ENCODE results near the gene MFSD11.
A peak's percentile ranks its signal among the peaks of the same experiment; 100 is the strongest.
"Not testable (repeated sequence)": the region's sequence is repeated elsewhere in the genome, so short reads cannot be mapped to it uniquely, and the experiment has no call there.

Gene MFSD11

DNA sequence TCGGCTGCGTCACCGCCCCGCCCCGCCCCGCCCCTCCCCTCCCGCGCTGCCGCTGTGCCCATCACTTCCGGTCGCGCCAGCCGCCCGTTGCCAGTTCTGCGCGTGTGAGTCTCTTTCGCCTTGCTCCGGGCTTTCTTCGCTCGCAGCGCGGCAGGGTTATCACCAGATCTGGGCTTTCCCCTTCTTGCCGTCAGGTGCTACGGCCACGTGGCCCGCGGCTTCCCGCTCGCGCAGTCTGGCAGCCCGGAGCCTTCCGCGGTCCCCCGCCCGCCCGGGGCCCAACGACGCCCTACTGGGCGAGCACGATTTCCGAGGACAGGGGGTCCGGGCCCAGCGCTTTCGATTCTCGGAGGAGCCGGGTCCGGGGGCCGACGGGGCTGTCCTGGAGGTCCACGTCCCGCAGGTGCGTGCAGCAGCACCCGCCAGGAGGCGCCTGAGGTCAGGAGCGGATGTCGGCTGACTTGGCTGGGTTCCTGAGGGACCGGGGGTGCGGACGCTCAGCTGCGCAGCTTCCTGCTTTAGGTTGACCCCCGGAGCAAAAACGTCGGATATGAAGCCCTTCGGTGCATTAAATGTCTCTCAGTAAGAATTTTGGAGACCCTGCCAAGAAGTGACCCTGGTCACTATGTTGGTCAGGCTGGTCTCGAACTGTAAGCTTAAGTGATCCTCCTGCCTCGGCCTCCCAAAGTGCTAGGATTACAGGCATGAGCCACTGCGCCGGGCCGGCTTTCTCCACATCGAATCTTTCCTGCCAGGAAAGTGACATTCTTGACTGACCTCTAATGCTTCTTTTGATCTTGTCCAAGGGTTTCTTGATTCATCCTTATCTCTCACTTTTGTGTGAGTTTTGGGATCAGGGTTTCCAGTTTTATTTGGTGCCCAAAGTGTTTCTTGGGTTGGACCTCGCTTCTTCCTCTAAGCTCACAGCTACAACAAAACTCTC, 10.9 kb upstream of the MFSD11 start, which contains the start of gene METTL23:
TSS of gene METTL23 (plus strand) at position 64 of the 943 bp plus-strand sequence. CDS start 2,872 bp downstream, outside the sequence.
- peak; percentile 58 for DNase-seq

DNA sequence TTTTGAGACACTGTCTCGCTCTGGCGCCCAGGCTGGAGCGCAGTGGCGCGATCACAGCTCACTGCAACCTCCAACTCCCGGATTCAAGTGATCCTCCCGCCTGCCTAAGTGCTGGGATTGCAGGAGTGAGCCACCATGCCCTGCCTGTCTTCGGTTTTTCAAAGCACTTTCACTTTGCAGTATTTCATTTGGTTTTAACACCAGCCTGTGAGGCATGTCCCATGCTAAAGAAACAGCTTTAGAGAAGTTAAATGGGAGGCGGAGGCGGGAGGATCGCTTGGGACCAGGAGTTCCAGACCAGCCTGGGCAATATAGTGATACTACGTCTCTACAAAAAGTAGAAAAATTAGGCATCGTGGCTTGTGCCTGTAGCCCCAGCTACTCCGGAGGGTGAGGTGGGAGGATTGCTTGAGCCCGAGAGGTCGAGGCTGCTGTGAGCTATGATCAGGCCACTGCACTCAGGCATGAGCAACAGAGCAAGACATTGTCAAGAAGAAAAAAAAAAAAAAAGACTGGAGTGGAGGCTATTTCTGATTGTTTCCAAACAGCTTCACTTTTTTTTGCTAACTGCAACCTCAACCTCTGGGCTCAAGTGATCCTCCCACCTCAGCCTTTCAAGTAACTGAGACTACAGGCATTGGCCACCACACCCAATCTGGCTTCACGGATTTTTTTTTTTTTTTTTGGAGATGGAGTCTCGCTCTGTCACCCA, 10.0 kb upstream of the MFSD11 start:
- DNase-seq, result no peak

DNA sequence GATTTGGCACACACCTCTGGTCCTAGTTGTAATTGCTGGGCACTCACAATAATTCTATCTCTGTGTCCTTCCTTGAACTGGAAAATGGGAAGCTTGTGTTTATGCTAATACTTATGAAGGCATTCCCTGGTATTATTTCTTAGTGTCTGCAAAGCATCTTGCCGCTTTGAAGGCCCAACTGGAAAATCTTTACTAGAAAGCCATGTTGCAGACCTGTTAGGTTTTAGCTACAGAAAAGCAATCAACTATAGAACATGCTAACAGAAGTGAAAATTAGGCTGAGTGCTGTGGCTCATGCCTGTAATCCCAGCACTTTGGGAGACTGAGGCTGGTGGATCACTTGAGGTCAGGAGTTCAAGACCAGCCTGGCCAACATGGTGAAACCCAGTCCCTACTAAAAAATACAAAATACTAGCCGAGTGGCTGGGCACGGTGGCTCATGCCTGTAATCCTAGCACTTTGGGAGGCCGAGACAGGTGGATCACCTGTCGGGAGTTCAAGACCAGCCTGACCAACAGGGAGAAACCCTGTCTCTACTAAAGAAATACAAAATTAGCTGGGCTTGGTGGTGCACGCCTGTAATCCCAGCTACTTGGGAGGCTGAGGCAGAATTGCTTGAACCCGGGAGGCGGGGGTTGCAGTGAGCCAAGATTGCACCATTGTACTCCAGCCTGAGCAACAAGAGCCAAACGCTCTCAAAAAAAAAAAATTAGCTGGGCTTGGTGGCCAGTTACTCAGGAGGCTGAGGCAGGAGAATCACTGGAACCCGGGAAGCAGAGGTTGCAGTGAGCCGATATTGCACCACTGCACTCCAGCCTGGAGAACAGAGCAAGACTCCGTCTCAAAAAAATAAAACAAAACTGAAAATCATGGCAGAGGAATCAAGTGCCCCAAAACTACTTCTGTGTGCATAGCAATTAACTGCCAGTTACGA, 5.9 kb upstream of the MFSD11 start:
- DNase-seq, result not testable (repeated sequence)

DNA sequence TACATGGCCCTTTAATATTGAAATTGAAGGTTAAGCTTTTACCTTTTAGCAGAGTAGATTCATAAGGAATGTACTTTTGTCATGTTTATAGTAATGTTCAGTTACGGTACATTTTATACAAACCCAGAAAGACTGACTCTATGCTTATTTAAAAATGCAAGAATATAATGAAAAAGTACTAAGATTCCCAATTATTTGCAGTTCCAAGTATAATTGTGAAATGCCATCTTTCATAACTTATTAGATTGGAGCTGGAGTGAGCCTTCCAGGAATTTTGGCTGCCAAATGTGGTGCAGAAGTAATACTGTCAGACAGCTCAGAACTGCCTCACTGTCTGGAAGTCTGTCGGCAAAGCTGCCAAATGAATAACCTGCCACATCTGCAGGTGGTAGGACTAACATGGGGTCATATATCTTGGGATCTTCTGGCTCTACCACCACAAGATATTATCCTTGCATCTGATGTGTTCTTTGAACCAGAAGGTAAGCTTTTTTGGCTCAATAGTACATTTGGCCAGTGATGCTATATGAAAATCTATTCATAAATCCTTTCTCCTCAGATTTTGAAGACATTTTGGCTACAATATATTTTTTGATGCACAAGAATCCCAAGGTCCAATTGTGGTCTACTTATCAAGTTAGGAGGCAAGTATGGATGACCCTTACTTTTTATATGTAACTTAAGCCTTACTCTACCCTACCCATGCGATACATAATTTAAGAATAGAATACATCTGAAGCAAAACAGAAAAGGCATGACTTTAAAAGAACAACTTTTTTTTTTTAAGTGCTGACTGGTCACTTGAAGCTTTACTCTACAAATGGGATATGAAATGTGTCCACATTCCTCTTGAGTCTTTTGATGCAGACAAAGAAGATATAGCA, 4.9 kb upstream of the MFSD11 start:
- DNase-seq, result no peak

DNA sequence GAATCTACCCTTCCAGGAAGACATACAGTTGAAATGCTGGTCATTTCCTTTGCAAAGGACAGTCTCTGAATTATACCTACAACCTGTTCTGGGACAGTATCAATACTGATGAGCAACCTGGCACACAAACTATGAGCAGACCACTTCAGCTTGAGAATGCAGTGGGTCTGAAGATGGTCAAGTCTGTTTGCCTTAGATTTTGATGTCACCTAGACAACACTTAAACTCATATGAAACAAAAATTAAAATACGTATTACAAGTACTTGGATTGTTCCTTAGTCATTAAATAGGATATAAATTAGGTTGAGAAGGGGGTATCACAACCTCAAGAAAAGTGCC, 4.3 kb upstream of the MFSD11 start:
- DNase-seq, result no peak

DNA sequence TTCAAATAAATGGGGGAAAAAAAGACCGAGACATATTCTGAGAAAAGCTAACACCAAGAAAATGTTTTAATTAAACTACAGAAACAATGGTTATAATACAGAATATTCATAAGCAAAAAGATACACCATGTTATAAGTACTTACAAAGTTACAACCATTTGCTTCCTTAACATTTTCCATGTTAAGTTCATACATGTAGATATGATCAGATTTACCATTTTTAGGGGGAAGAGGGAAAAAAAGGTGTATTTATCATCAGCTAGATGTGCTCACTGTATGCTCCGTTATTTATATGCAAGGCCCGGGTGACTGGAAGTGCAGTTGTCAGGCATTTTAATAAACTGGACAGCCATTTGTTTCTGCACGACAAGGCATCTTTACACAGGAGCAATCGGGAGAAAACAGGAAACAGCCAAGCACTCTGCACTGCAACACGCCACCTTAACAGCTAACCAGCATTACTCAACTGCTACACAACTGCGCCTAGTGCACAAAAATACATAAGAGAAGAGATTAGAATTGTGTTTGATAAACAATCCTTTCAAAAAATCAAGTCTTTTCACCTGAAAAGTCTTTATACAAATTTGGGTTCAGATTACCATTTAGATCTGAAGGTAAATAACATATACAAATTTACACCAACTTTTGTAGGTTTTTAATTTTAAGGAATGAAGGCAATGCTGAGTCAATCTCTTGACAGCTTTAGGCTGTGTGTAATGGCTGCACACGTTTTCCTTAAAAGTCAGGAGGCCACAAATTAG, 3.7 kb upstream of the MFSD11 start:
- no peak for DNase-seq

DNA sequence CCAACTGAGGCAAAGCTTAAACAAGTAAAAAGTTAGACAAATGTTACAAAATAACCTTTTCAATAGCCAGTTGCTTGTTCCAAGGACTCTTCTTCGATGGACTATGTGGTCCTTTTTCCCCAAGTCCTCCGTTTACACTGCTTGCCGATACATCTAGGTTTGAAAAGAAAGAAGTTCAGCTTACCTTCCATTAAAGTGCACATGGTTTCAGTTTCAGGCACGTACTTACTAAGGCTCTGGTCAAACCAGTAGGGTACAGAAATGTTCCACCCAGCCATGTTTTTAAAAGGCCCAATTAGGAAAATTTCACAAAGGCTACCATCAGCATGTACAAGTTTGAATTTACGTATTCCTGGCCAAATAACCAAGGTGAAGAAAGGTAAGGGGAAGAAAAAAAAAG, 2.9 kb upstream of the MFSD11 start:
- no peak for DNase-seq

DNA sequence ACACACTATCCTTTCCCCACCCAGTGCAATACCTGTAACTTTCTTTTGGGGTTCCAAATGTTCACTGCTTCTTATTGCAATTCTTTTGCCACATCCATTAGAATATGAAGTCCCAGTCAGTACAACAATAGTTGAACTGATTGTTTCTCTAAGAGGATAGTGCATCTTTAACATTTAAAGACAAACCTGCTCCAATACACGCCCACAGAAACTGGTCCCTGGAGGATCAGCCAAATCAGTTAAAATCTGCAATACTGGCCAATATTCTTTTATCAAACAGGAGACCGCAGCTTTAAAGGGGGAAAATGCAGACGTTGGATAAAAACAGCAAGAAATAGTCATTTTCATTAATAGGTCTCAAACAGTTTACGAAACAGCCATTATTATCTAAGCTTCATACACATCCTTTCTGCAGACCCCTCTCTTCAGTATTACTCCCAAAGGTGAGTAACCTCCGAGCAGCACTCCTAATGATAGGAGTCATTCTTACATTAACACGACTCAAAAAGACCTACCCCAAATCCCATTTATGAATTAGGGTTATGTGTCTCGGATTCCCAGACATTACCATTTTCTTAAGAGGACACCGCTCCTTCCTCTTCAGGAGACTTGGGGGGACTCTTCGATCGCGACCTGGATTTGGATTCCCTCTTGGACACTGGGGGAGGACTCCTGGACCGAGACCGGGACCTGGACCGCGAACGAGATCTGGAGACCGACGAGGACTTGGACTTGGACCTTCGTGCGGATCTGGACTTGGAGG, 2.2 kb upstream of the MFSD11 start:
- DNase-seq, result no peak

DNA sequence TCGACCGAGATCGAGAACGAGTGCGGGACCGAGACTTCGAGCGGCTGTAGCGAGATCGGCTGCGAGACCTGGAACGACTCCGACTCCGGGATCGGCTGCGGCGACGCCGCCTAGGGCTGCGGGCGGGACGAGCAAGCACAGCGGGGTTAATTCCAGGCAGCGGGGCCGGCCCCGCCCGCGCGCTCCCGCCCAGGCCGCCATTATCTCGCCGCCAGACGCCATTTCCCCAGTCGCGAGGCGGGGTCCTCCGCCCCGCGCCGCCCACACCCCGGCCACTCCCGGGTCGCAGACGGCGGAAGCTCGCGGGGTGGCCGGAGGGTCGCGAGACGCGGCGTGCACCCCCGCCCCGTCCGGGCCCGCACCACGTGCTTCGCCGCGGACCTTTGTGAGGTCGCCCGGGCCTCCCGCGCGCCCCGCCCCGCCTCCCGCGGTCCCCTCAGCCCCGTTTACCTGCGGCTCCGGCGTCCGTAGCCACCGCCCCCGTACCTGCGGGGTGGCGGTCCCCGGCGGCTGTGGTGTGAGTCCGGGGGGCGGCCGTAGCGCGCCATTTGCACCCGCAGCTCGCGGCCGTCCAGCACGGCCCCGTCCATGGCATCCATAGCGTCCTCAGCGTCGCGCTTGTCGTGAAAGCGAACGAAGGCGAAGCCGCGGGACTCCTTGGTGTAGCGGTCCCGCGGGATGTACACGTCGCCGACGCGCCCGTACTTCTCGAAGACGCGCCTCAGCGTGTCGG, 1.4 kb upstream of the MFSD11 start:
- DNase-seq, result peak; percentile 43

DNA sequence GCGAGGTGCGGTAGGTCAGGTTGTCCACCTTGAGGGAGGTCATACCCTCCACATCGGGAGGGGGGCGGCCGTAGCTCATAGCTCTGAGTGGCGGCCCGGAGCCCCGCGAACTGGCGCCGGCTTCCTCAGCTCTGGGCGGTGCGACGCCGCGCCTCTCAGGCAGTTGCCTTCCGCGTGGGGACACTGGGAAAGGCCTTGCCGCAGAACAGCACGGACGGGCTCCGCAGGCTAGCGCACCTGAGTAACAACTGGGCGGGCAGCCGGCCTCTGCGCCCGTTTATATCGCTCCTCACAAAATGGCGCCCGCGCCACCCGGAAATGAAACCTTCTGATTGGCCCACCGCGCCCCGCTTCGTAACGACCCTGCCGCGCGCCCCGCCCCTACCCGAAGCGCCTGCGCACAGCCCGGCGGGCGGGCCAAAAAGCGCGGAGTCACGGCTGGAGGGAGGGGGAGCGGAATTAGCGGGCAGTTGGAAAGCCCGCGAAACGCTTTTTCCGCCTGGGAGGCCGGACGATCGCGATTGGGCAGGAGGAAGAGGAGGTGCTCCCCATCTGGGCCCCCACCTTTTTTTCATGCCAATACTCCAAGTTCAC, 740 bp upstream of the MFSD11 start, which contains the start of gene SRSF2:
TSS of gene SRSF2 (minus strand) at position 250 of the 594 bp plus-strand sequence. CDS start at position 79, 171 bp downstream.
- peak; percentile 98 for DNase-seq

DNA sequence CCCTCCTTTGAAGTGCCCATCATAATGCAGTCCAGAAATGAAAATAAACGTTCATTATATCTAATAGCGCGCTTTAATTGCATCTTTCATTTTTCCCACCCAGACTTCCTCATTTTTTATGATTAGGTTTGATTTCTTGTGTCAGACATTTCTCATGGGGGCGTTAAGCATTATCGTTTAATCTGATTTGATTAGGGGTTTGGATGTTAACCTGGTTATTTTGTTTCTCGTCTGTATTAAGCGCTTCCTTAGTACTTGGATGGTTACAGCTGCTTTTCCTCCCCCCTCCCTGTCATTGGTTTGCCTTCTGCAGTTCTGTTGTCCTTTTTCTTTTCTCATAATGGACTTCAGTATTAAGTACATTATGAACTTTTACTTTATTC, 540 bp downstream of the MFSD11 start:
- DNase-seq, result no peak

DNA sequence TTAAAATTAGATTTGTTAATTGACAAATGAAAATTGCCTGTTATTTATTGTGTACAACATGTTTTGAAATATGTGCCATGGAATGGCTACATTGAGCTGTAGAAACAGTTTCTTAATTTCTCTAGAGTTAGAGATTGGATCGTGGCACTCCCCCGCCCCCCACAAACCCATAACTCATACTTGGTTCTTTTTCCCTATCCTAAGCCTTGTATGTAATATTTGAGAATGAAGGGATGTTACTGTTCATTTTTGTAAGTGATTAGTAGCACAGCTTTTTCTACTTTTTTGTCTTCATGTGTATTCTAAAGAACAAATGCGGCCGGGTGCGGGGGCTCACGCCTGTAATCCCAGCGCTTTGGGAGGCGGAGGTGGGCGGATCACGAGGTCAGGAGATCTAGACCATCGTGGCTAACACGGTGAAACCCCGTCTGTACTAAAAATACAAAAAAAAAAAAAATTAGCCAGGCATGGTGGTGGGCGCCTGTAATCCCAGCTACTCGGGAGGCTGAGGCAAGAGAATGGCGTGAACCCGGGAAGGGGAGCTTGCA, 1.7 kb downstream of the MFSD11 start:
- not testable (repeated sequence) for DNase-seq

DNA sequence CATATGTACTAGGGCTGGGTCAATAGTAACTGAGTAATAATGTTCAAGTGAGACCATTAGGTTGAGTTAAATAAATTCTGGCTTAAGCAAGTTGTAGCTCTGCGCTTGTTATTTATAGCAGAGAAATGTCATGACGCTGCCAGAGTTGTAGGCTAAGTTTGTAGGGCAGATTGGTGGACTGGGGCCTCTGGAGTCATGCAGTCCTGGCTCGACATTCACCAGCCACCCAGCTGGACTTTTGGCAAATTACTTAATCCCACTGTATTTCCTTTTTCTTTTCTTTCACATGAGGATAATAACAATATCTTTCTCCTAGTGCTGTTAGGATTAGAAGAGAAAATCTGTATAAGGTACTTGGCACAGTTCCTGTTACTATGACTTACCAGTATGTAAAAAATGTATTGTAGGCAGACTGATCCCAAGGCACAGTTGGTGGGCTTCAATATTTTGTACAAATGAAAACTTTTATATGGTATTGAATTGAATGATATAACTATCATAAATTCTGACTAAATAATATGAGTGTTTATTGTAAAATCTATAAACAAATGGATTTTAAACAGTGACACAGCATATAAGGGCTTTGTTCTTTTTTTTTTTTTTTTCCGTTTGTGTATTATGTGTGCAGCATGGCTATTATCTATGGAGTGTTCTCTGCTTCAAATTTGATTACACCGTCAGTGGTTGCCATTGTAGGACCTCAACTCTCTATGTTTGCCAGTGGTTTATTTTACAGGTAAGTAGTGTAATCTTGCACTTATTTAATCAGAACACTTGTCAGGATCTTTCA, 2.6 kb downstream of the MFSD11 start:
- no peak for DNase-seq

DNA sequence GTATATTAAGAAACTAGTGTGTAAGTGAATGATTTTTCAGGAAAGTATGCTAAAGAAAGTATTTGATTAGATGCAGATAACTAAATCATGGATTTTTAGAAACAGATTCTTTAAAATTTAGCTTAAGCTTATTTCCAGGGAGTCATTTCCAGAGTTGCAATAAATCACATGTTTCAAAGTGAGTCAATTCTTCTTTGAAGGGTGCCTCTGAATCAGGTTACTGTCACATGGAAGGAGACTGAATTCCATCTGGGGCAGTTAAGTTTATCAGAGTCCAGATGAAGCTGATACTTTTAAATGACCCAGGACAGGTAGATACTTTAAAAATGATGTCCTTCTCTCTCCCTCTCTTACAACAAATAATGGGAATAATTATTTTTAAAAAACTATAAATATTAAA, 5.0 kb downstream of the MFSD11 start:
- no peak for DNase-seq

DNA sequence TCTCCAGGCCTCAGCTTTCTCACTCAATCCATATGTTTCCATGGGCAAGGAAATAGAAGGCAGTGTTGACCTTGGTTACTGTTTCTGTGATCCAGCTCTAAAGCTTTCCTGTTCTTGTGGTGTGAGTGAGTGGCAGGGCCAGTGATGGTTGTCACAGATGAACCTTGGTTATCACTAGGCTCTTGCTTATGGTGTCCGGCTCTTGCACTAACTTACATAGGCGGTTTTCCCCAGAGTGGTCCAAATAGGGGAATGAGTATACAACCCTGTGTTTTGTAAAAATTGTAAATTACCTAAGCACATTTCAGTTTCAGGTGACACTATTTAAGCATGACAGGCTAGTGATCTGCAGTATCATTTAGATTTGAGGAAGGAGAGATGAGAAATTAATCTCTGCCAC, 6.8 kb downstream of the MFSD11 start:
- DNase-seq, result no peak

DNA sequence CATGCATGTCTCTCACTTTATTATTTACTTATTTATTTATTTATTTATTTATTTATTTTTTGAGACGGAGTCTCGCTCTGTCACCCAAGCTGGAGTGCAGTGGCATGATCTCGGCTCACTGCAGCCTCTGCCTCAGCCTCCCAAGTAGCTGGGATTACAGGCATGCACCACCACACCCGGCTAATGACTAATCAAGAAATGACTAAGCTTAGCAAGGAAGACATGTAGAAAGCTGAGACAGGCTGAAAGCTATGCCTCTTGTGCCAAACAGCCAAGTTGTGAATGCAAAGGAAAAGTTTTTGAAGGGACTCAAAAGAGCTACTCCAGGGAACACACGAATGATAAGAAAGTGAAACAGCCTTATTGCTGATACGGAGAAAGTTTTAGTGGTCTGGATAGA, 7.9 kb downstream of the MFSD11 start:
- DNase-seq, result not testable (repeated sequence)

DNA sequence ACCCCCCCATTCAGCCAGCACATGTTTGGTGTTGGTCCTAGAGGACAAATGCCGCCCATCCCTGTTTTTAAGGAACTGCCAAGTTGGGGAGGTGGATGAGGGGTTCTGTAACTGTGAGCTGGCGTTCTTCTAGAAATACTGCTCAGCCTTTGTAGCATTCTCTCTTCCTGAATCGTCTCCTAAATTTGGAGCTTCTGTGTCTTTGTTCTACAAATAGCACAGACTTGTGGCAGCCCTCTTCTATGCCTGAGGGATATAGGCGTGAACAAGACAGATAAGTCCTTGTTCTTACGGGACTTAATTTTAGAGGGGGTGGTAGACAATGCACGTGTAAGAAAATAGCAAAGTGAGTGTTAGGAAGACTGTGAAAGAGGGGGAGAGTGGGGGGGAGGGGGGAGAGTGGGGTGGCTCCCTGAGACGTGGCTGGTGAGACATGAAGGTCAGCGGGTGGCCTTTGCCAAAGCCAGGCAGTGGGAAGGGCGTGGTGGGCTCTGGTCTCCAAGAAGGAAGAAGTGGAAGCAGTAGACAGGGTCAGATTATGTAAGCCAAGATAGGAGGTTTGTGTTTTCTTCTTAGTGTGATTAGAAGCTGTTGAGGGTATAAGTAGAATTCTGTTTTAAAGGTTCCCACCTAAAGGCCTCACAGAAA, 9.9 kb downstream of the MFSD11 start:
- DNase-seq, result no peak

All from NCI-H1092 (cell line).